Kidney tubule cell (primary cell): ENCODE data around the gene MTMR12.

Experiments
- DNase-seq: peaks from one replicate; pipeline ENCODE4 v3.0.0-alpha.2; 2018; ENCODE audit warnings: low spot score

Gene MTMR12

GRCh38 chr5:32275396-32275741 is 37.4 kb downstream of the MTMR12 start:
- DNase-seq: peak; percentile 13

- no peak for DNase-seq
Measured at GRCh38 chr5:32274548-32275395, 38.0 kb downstream of the MTMR12 start.

GRCh38 chr5:32273821-32274220 is 38.9 kb downstream of the MTMR12 start:
- DNase-seq: no peak

GRCh38 chr5:32272746-32273145 is 40.0 kb downstream of the MTMR12 start:
- no peak for DNase-seq

GRCh38 chr5:32270946-32271345 is 41.8 kb downstream of the MTMR12 start:
- DNase-seq: no peak

- DNase-seq: no peak
Measured at GRCh38 chr5:32270178-32270577, 42.6 kb downstream of the MTMR12 start.

GRCh38 chr5:32265902-32266301 is 46.8 kb downstream of the MTMR12 start:
- no peak for DNase-seq

GRCh38 chr5:32264957-32265572 is 47.7 kb downstream of the MTMR12 start:
- no peak for DNase-seq

- no peak for DNase-seq
Measured at GRCh38 chr5:32263684-32264083, 49.1 kb downstream of the MTMR12 start.

GRCh38 chr5:32261198-32261597 is 51.5 kb downstream of the MTMR12 start:
- DNase-seq: peak; percentile 15

GRCh38 chr5:32259033-32259432 is 53.7 kb downstream of the MTMR12 start:
- peak; percentile 47 for DNase-seq

GRCh38 chr5:32258424-32258823 is 54.3 kb downstream of the MTMR12 start:
- no peak for DNase-seq

- DNase-seq: no peak
Measured at GRCh38 chr5:32255540-32255900, 57.2 kb downstream of the MTMR12 start.

GRCh38 chr5:32254881-32255539 is 57.7 kb downstream of the MTMR12 start:
- no peak for DNase-seq

GRCh38 chr5:32251871-32252458 is 60.8 kb downstream of the MTMR12 start:
- no peak for DNase-seq

- DNase-seq: no peak
Measured at GRCh38 chr5:32249668-32250067, 63.1 kb downstream of the MTMR12 start.

GRCh38 chr5:32245742-32246141 is 67.0 kb downstream of the MTMR12 start:
- DNase-seq: no peak

- DNase-seq: no peak
Measured at GRCh38 chr5:32244017-32244416, 68.7 kb downstream of the MTMR12 start.

- DNase-seq: peak; percentile 20
Measured at GRCh38 chr5:32241034-32241783, 71.5 kb downstream of the MTMR12 start.

GRCh38 chr5:32239385-32239784 is 73.4 kb downstream of the MTMR12 start:
- DNase-seq: no peak

- peak; percentile 87 for DNase-seq
Measured at GRCh38 chr5:32233696-32234447, 78.9 kb downstream of the MTMR12 start.
